Choroid plexus epithelial cell (primary cell): ENCODE measurements around the gene CREBBP.
A peak's percentile ranks its signal among the peaks of the same experiment; 100 is the strongest.

Experiments used
- DNase-seq: peaks from one replicate; pipeline ENCODE4 v3.0.0-alpha.2; 2010; ENCODE audit warnings: low read depth
- H3K4me3 ChIP-seq: 2 replicates; pipeline ENCODE4 v1.5.1; 2011; ENCODE audit warnings: low read depth, mild to moderate bottlenecking, control low read depth, low read length, moderate library complexity
- CTCF ChIP-seq: conservative IDR thresholded peaks from 2 replicates; pipeline ENCODE4 v1.5.1; 2011; ENCODE audit warnings: low read depth, mild to moderate bottlenecking, control low read depth, inconsistent platforms, low read length, moderate library complexity

CREBBP gene

GRCh38 chr16:3759736-3760135 lies 120.8 kb downstream of the CREBBP start:
- DNase-seq = no peak
- no peak for TF ChIP-seq CTCF
- H3K4me3 ChIP-seq = no peak overlapping the region

GRCh38 chr16:3756113-3756512 lies 124.4 kb downstream of the CREBBP start:
- H3K4me3 ChIP-seq = no peak overlapping the region
- TF ChIP-seq CTCF = no peak
- no peak for DNase-seq

GRCh38 chr16:3755249-3755648 lies 125.3 kb downstream of the CREBBP start:
- peak; percentile 6 for DNase-seq
- TF ChIP-seq CTCF = no peak
- H3K4me3 ChIP-seq = no peak overlapping the region

- no peak for DNase-seq
- TF ChIP-seq CTCF = no peak
- no peak overlapping the region for H3K4me3 ChIP-seq
These were observed 125.7 kb downstream of the CREBBP start for GRCh38 chr16:3754772-3755171.

- H3K4me3 ChIP-seq = no peak overlapping the region
- TF ChIP-seq CTCF = no peak
- peak; percentile 69 for DNase-seq
These were observed 126.3 kb downstream of the CREBBP start for GRCh38 chr16:3754081-3754703.

- no peak overlapping the region for H3K4me3 ChIP-seq
- no peak for TF ChIP-seq CTCF
- no peak for DNase-seq
These were observed 127.5 kb downstream of the CREBBP start for GRCh38 chr16:3752984-3753383.

- no peak for TF ChIP-seq CTCF
- no peak overlapping the region for H3K4me3 ChIP-seq
- DNase-seq = no peak
These were observed 128.6 kb downstream of the CREBBP start for GRCh38 chr16:3751878-3752277.
